ENCODE results near the gene RERE. TPM values are rescaled to one million over a fixed set of nuclear protein-coding genes. Genes with fewer than 3 reads are reported as not detected.
A peak's percentile ranks its signal among the peaks of the same experiment; 100 is the strongest.

The RERE gene
- polyA plus RNA-seq, 1 of the 3 experiments (the other 2 are of a cell fraction), result 8.1 TPM

DNA sequence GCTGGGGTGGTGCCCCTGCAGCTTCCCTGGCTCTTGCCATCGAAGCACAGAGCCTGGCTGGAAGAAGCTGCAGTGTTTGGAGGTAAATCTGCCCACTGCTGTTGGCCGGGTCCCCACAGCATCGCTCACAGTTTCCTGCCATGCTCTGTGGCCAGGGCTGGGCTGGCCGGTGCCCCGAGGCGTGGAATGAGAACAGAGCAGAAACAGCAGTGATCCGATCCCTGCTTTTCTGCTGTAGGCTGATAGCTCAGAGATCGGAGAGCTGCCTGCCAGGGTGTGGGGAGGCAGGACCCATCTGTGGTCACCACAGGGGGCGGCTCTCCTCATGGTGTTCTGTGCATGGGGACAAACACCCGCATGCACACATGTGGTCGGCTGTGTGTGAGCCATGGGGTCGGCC, 488.0 kb downstream of the RERE start:
- ChIA-PET CTCF (interaction anchor here (0.6 to 2.6 kb wide), 4 partner anchors 12 to 22 kb away, joined by 3 to 12 read pairs (median 6); no protein-coding TSS in a partner anchor), POLR2A (no interaction called here)
- Histone ChIP-seq H3K36me3 (replicated peaks in 1 of 2; ENCODE audit: control insufficient read depth in 1 of 2, insufficient read depth in 2 of 2, low read length in 1 of 2) (peaks cover 0 to 2% of the 10 kb centered on the region in 2 experiments), H3F3A (replicated peaks; ENCODE audit: insufficient read depth) (no peaks in the 10 kb centered on the region), H3K9me3 (no peaks in the 10 kb centered on the region), H3K9me2 (no peaks in the 10 kb centered on the region), H3K4me1 (ENCODE audit: control insufficient read depth in 1 of 2, insufficient read depth in 2 of 2, low read depth in 1 of 2, low read length in 1 of 2) (peaks cover 0 to 11% of the 10 kb centered on the region in 2 experiments; a peak in 1 of 4 replicates), H2AFZ (ENCODE audit: low read depth) (no peak overlapping the region), H3K79me2 (ENCODE audit: insufficient read depth) (no peaks in the 10 kb centered on the region), H3K27me3 (ENCODE audit: insufficient read depth) (no peaks in the 10 kb centered on the region), H3K4me3 (ENCODE audit: low read depth in 2 of 2, low read length in 1 of 2) (no peak overlapping the region), H4K20me1 (ENCODE audit: insufficient read depth) (no peaks in the 10 kb centered on the region), H3K9ac (no peak overlapping the region), H3K27ac (ENCODE audit: low read depth in 2 of 2, low read length in 1 of 2) (peak overlapping the region in 1 of 2 experiments; percentile 40; a peak in 1 of 4 replicates), H3K4me2 (no peak overlapping the region)
- DNase-seq, result peak; percentile 80
- WGBS (ENCODE audit: low lambda C conversion rate), result 72% methylated on average over 8 of the region's 12 CpGs
- no peak for TF ChIP-seq TCF12 (IDR thresholded peaks at IDR 0.05)

DNA sequence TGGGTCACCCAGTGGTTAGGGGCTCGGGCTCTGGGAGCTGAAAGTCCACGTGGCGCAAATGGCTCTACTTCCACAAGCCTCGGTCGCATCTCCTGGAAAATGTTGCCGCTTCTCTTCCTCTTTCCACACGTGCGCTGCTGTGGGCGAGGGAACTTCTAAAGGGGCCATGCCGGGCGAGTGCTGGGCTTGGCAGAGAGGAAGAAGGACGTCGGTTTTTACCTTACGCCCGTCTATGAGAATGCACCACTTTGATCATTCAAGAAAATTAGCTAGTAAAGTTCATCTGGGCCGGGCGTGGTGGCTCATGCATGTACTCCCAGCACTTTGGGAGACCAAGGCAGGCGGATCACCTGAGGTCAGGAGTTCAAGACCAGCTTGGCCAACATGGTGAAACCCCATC, 489.2 kb downstream of the RERE start:
- ChIA-PET POLR2A (no interaction called here), CTCF (interaction anchor here (1.5 to 2.6 kb wide), 4 partner anchors 21 to 353 kb away, joined by 3 to 8 read pairs (median 6); no protein-coding TSS in a partner anchor)
- WGBS (ENCODE audit: low lambda C conversion rate), result 94% methylated on average over 17 of the region's 18 CpGs
- Histone ChIP-seq H3K9me3 (no peaks in the 10 kb centered on the region), H2AFZ (ENCODE audit: low read depth) (no peak overlapping the region), H3K27me3 (ENCODE audit: insufficient read depth) (no peaks in the 10 kb centered on the region), H3K4me2 (no peak overlapping the region), H3K27ac (ENCODE audit: low read depth in 2 of 2, low read length in 1 of 2) (no peak overlapping the region), H3F3A (replicated peaks; ENCODE audit: insufficient read depth) (no peaks in the 10 kb centered on the region), H3K4me1 (ENCODE audit: control insufficient read depth in 1 of 2, insufficient read depth in 2 of 2, low read depth in 1 of 2, low read length in 1 of 2) (peaks cover 0 to 11% of the 10 kb centered on the region in 2 experiments; a peak in 1 of 4 replicates), H3K9me2 (no peaks in the 10 kb centered on the region), H3K9ac (no peak overlapping the region), H3K36me3 (replicated peaks in 1 of 2; ENCODE audit: control insufficient read depth in 1 of 2, insufficient read depth in 2 of 2, low read length in 1 of 2) (peaks cover 0 to 2% of the 10 kb centered on the region in 2 experiments), H4K20me1 (ENCODE audit: insufficient read depth) (no peaks in the 10 kb centered on the region), H3K79me2 (ENCODE audit: insufficient read depth) (no peaks in the 10 kb centered on the region), H3K4me3 (ENCODE audit: low read depth in 2 of 2, low read length in 1 of 2) (no peak overlapping the region)
- TF ChIP-seq NRF1 (IDR thresholded peaks at IDR 0.05; ENCODE audit: low read depth, low read length) (no peak), PBX3 (IDR thresholded peaks at IDR 0.05) (no peak), TEAD4 (IDR thresholded peaks at IDR 0.05; ENCODE audit: borderline replicate concordance, insufficient read depth) (no peak), FOXM1 (IDR thresholded peaks at IDR 0.05; ENCODE audit: low read depth) (no peak), SMC3 (IDR thresholded peaks at IDR 0.05; ENCODE audit: low read depth, low read length) (no peak), SIN3A (IDR thresholded peaks at IDR 0.05; ENCODE audit: borderline replicate concordance, low read depth, low read length) (no peak), POLR2AphosphoS5 (IDR thresholded peaks at IDR 0.05; ENCODE audit: low read depth, low read length) (no peak), RCOR1 (IDR thresholded peaks at IDR 0.05; ENCODE audit: low read length) (no peak)
- TF ChIP-seq, protein P1, sequence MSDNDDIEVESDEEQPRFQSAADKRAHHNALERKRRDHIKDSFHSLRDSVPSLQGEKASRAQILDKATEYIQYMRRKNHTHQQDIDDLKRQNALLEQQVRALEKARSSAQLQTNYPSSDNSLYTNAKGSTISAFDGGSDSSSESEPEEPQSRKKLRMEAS (IDR thresholded peaks at IDR 0.05; ENCODE audit: low read depth), result no peak
- TF ChIP-seq, protein P2, sequence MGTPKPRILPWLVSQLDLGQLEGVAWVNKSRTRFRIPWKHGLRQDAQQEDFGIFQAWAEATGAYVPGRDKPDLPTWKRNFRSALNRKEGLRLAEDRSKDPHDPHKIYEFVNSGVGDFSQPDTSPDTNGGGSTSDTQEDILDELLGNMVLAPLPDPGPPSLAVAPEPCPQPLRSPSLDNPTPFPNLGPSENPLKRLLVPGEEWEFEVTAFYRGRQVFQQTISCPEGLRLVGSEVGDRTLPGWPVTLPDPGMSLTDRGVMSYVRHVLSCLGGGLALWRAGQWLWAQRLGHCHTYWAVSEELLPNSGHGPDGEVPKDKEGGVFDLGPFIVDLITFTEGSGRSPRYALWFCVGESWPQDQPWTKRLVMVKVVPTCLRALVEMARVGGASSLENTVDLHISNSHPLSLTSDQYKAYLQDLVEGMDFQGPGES (IDR thresholded peaks at IDR 0.05; ENCODE audit: low read depth, low read length), result no peak
- TF ChIP-seq, protein P3, sequence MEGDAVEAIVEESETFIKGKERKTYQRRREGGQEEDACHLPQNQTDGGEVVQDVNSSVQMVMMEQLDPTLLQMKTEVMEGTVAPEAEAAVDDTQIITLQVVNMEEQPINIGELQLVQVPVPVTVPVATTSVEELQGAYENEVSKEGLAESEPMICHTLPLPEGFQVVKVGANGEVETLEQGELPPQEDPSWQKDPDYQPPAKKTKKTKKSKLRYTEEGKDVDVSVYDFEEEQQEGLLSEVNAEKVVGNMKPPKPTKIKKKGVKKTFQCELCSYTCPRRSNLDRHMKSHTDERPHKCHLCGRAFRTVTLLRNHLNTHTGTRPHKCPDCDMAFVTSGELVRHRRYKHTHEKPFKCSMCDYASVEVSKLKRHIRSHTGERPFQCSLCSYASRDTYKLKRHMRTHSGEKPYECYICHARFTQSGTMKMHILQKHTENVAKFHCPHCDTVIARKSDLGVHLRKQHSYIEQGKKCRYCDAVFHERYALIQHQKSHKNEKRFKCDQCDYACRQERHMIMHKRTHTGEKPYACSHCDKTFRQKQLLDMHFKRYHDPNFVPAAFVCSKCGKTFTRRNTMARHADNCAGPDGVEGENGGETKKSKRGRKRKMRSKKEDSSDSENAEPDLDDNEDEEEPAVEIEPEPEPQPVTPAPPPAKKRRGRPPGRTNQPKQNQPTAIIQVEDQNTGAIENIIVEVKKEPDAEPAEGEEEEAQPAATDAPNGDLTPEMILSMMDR (IDR thresholded peaks at IDR 0.05), result no peak
- no peak for DNase-seq

All from SK-N-SH (cell line).